Spleen (tissue), 11 donors: ENCODE data around the gene CNKSR3. TPM values are rescaled to one million over a fixed set of nuclear protein-coding genes. Genes with fewer than 3 reads are reported as not detected.
A peak's percentile ranks its signal among the peaks of the same experiment; 100 is the strongest.

ENCODE experiments used
- DNase-seq: peaks from one replicate; pipeline ENCODE4 v3.0.0-alpha.2; 2020
- H3K27ac ChIP-seq, 8 donors: fragments of 200-600 bp; sonication (generic) in 7 of 8; 1 replicate in 4 of 8; 2 replicates in 4 of 8; pipeline versions ENCODE4 v1.5.0 to v1.8.0; 2016 to 2021; ENCODE audit warnings: inconsistent platforms in 4 of 8, mild to moderate bottlenecking in 4 of 8, moderate library complexity in 1 of 8
- H3K27me3 ChIP-seq, 7 donors: fragments of 200-600 bp; sonication (generic) in 6 of 7; replicated peaks in 1 of 7; 1 replicate in 4 of 7; 2 replicates in 3 of 7; pipeline versions ENCODE4 v1.5.0 to v1.8.0; 2016 to 2021; ENCODE audit warnings: inconsistent platforms in 3 of 7, mild to moderate bottlenecking in 1 of 7
- H3K36me3 ChIP-seq, 6 donors: fragments of 200-600 bp; sonication (generic) in 5 of 6; 1 replicate in 4 of 6; 2 replicates in 2 of 6; pipeline versions ENCODE4 v1.5.0 to v1.8.0; 2016 to 2021; ENCODE audit warnings: inconsistent platforms in 2 of 6
- H3K4me1 ChIP-seq, 6 donors: fragments of 200-600 bp; sonication (generic) in 5 of 6; 1 replicate in 3 of 6; 2 replicates in 3 of 6; pipeline versions ENCODE4 v1.5.0 to v1.8.0; 2016 to 2021; ENCODE audit warnings: inconsistent platforms in 3 of 6
- H3K4me3 ChIP-seq, 8 donors: fragments of 200-600 bp; sonication (generic) in 7 of 8; 1 replicate in 4 of 8; 2 replicates in 4 of 8; pipeline versions ENCODE4 v1.5.0 to v1.8.0; 2016 to 2021; ENCODE audit warnings: inconsistent platforms in 4 of 8, mild to moderate bottlenecking in 4 of 8, moderate library complexity in 2 of 8
- H3K9me3 ChIP-seq, 8 donors: fragments of 200-600 bp; sonication (generic) in 7 of 8; 1 replicate in 4 of 8; 2 replicates in 4 of 8; pipeline versions ENCODE4 v1.5.0 to v1.8.0; 2016 to 2021; ENCODE audit warnings: inconsistent platforms in 4 of 8
- POLR2A ChIP-seq, 3 donors: fragments of 450-650 bp; IDR thresholded peaks; one replicate each; pipeline ENCODE4 v1.5.1; 2017; ENCODE audit warnings: antibody characterized with exemption in 3 of 3, mild to moderate bottlenecking in 1 of 3
- POLR2AphosphoS5 ChIP-seq, 3 donors: sonication (generic); formaldehyde crosslinking; IDR thresholded peaks; one replicate each; pipeline ENCODE4 v1.5.1; 2017; ENCODE audit warnings: antibody characterized with exemption in 3 of 3
- WGBS, 5 donors: extraction: QIAGEN DNeasy Blood & Tissue Kit in 3 of 5; methylation state at CpG; one replicate each; pipeline versions ENCODE4 v1.1.5 to v1.1.7; 2013 to 2018; 5-methylcytosine and 5-hydroxymethylcytosine counted together
- intact Hi-C: fragments of 100-400 bp; cut with DNase I; formaldehyde crosslinking; loops from one replicate; pipeline ENCODE4 v1.15.0; 2023; ENCODE audit warnings: low total_unique reads
- polyA plus RNA-seq, 3 donors: library from polyadenylated mRNA; stranded (reverse); fragments of 200-250 nt; gene quantifications; one replicate each; pipeline ENCODE4 v1.2.1, GENCODE V29; 2013
- total RNA-seq, 7 donors: library from RNA; depleted of rRNA in 3 of 7; stranded (reverse); fragments of >200 nt in 3 of 7; fragmentation: NEBNext Ultra II Directional in 4 of 7; extraction: Animal tissue kit (Norgen Biotek cat#: 25700) in 4 of 7; gene quantifications; one replicate each; pipeline versions ENCODE4 v1.1.0 to v1.2.1, GENCODE V29; 2016 to 2021
- TF ChIP-seq, protein P1 (sequence below), 11 experiments: fragments of 200-600 bp in 7 of 11; fragments of 450-650 bp in 4 of 11; sonication (generic) in 4 of 11; IDR thresholded peaks in 8 of 11; conservative IDR thresholded peaks in 3 of 11; 1 replicate in 7 of 11; 2 replicates in 4 of 11; pipeline versions ENCODE4 v1.4.0 to v1.8.0; 2016 to 2021; ENCODE audit warnings: antibody characterized with exemption in 11 of 11, inconsistent platforms in 4 of 11, mild to moderate bottlenecking in 1 of 11
- donor health status: healthy with polysubstance abuse.
- donor health status: DM: no; HTN: no; CAD: no; lungs with moderate emphysema.
- donor health status: DM: no; HTN: no; CAD: no.
- donor health status: Bipolar disorder and iron deficiency.
- donor health status: healthy.
- donor health status: DM: no; HTN: no; CAD: no.
- donor health status: DM: yes; HTN: yes; CAD: no.

Gene CNKSR3
- total and polyA plus RNA-seq, 10 donors: 1.7 to 45.0 (median 18.0) TPM

DNA sequence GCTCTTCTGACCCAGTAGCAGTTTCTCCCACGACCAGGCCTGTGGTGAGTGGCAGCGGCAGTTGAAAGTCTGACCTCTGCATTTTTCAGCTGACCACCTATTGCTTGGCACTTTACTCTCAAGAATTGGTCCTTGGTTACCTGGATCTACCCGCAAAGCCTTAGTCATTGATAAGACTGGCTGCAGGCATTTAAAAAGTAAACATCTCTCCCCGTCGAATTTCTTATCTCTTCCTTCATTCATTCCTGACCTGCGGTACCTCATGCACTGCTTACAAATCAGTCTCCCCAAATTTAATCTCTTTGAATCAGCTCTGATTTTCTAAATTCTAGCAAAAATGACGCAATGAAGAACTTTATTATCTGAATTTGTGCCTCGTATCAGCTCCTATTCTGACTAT, 127.7 kb downstream of the CNKSR3 start:
- no peaks in the 10 kb centered on the region for H3K4me1 ChIP-seq
- H3K9me3 ChIP-seq: peaks cover 0 to 10% (median 5%) of the 10 kb centered on the region in 8 donors
- TF ChIP-seq POLR2AphosphoS5 (IDR thresholded peaks at IDR 0.05) (no peak), POLR2A (IDR thresholded peaks at IDR 0.05) (no peak)
- TF ChIP-seq, protein P1, sequence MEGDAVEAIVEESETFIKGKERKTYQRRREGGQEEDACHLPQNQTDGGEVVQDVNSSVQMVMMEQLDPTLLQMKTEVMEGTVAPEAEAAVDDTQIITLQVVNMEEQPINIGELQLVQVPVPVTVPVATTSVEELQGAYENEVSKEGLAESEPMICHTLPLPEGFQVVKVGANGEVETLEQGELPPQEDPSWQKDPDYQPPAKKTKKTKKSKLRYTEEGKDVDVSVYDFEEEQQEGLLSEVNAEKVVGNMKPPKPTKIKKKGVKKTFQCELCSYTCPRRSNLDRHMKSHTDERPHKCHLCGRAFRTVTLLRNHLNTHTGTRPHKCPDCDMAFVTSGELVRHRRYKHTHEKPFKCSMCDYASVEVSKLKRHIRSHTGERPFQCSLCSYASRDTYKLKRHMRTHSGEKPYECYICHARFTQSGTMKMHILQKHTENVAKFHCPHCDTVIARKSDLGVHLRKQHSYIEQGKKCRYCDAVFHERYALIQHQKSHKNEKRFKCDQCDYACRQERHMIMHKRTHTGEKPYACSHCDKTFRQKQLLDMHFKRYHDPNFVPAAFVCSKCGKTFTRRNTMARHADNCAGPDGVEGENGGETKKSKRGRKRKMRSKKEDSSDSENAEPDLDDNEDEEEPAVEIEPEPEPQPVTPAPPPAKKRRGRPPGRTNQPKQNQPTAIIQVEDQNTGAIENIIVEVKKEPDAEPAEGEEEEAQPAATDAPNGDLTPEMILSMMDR (IDR thresholded peaks at IDR 0.05 in 8 of 11, conservative IDR thresholded peaks at IDR 0.05 in 3 of 11): no peak
- no peak overlapping the region for H3K4me3 ChIP-seq
- H3K36me3 ChIP-seq: no peaks in the 10 kb centered on the region
- DNase-seq: no peak
- H3K27me3 ChIP-seq: no peaks in the 10 kb centered on the region
- intact Hi-C loops: no loop called here
- H3K27ac ChIP-seq: no peak overlapping the region
- WGBS, 5 donors: 86 to 93% (median 88%) methylated on average over 8 of the region's 8 CpGs

DNA sequence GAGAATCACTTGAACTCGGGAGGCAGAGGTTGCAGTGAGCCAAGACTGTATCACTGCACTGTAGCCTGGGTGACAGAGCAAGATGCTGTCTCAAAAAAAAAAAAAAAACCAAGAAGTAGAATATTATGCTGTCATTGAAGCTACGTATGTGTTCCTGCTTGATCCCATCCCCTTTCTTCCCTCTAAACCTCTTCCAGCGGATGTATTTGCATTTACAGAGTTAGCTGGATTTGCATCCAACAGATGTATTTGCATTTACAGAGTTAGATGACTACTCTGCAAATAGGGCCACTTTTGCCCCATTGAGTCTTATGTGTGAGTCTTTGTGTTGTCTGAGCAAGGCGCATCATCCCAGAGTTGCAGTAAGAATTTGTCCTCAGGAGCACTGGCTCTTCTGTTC, 128.9 kb downstream of the CNKSR3 start:
- Histone ChIP-seq H3K4me1 (no peaks in the 10 kb centered on the region), H3K9me3 (peaks cover 0 to 10% (median 5%) of the 10 kb centered on the region in 8 donors), H3K27me3 (no peaks in the 10 kb centered on the region), H3K36me3 (no peaks in the 10 kb centered on the region), H3K27ac (peak overlapping the region in 1 of 8 donors; percentile 57), H3K4me3 (no peak overlapping the region)
- DNase-seq: no peak
- intact Hi-C loops: no loop called here
- TF ChIP-seq POLR2AphosphoS5 (IDR thresholded peaks at IDR 0.05) (no peak), POLR2A (IDR thresholded peaks at IDR 0.05) (no peak)
- TF ChIP-seq, protein P1 (IDR thresholded peaks at IDR 0.05 in 8 of 11, conservative IDR thresholded peaks at IDR 0.05 in 3 of 11): no peak
- WGBS, 5 donors: 90 to 97% (median 91%) methylated on average over 4 of the region's 4 CpGs

DNA sequence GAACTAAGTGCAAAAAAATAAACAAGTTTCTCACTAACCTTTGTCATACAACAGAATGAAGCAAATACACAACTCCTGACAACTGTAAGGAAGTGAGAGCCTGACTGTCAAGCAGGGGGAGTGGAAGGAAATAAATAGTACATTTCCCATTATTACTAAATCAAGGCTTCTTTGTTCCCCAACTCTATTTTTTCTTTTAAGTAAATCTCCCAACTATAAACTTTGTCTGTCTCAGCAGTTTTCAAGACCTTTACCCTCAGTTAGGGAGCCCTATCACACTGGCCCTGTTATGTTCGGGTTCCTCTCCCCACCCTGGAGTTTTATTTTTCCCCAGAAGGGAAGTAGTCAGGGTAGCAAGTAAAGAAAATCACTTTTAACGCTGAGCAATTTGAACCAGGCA, 129.7 kb downstream of the CNKSR3 start:
- 23 to 39% (median 27%) methylated on average over 2 of the region's 2 CpGs for WGBS, 5 donors
- intact Hi-C loops: no loop called here

DNA sequence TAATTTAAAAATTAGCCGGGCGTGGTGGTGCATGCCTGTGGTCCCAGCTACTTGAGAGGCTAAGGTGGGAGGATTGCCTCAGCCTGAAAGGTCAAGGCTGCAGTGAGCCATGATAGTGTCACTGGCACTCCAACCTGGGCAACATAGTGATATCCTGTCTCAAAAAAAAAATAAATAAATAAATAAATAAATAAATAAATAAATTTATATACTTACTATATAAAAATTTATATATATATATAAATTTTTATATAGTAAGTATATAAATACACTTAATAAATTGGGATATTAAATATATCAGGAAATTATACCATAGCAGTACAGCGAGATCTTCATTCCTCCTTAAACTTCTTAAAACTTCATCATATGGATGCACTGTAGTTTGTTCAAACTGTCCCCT, 130.9 kb downstream of the CNKSR3 start:
- WGBS, 5 donors: 91 to 98% (median 95%) methylated on average over 3 of the region's 3 CpGs
- Histone ChIP-seq H3K4me1 (no peaks in the 10 kb centered on the region), H3K27ac (no peak overlapping the region), H3K27me3 (no peaks in the 10 kb centered on the region), H3K9me3 (peaks cover 0 to 10% (median 5%) of the 10 kb centered on the region in 8 donors), H3K36me3 (no peaks in the 10 kb centered on the region), H3K4me3 (no peak overlapping the region)
- intact Hi-C loops: loop anchor here (5.0 kb wide), 1 partner anchor 227 kb away; no protein-coding TSS in a partner anchor
- DNase-seq: no peak
- TF ChIP-seq, protein P1 (IDR thresholded peaks at IDR 0.05 in 8 of 11, conservative IDR thresholded peaks at IDR 0.05 in 3 of 11): no peak
- no peak for TF ChIP-seq POLR2A (IDR thresholded peaks at IDR 0.05)
- no peak for TF ChIP-seq POLR2AphosphoS5 (IDR thresholded peaks at IDR 0.05)

More for the DNA sequence above, 129.7 kb downstream of the CNKSR3 start:
- Histone ChIP-seq H3K27me3 (no peaks in the 10 kb centered on the region), H3K36me3 (no peaks in the 10 kb centered on the region), H3K4me3 (no peak overlapping the region), H3K27ac (peak overlapping the region in 3 of 8 donors; percentile 29 to 57 (median 42)), H3K9me3 (peaks cover 0 to 10% (median 5%) of the 10 kb centered on the region in 8 donors), H3K4me1 (no peaks in the 10 kb centered on the region)
- TF ChIP-seq POLR2A (IDR thresholded peaks at IDR 0.05) (no peak), POLR2AphosphoS5 (IDR thresholded peaks at IDR 0.05) (no peak)
- TF ChIP-seq, protein P1 (IDR thresholded peaks at IDR 0.05 in 8 of 11, conservative IDR thresholded peaks at IDR 0.05 in 3 of 11): no peak
- no peak for DNase-seq
